H9 (cell line): ENCODE measurements around the gene AS3MT. TPM values are rescaled to one million over a fixed set of nuclear protein-coding genes. Genes with fewer than 3 reads are reported as not detected.

Source experiments
- DNase-seq: peaks from one replicate; pipeline ENCODE4 v3.0.0-alpha.2; 2017
- H2AFZ ChIP-seq: one replicate; pipeline ENCODE4 v1.6.1; 2013; ENCODE audit warnings: mild to moderate bottlenecking, low read length, control low read depth, moderate library complexity
- H2AK5ac ChIP-seq: 2 replicates; pipeline ENCODE4 v1.6.1; 2013; ENCODE audit warnings: low read length, control low read depth, mixed read lengths; ENCODE audit not compliant: insufficient read length
- H2BK120ac ChIP-seq: one replicate; pipeline ENCODE4 v1.6.1; 2013; ENCODE audit warnings: low read depth, mild to moderate bottlenecking, low read length, control low read depth, inconsistent platforms; ENCODE audit not compliant: poor library complexity, severe bottlenecking
- H2BK12ac ChIP-seq: 2 replicates; pipeline ENCODE4 v1.6.1; 2013; ENCODE audit warnings: low read length, control low read depth, mixed read lengths, low read depth; ENCODE audit not compliant: insufficient read length
- H2BK15ac ChIP-seq: 2 replicates; pipeline ENCODE4 v1.6.1; 2013; ENCODE audit warnings: low read depth, low read length, control low read depth
- H2BK20ac ChIP-seq: one replicate; pipeline ENCODE4 v1.6.1; 2013; ENCODE audit warnings: low read depth, mild to moderate bottlenecking, low read length, control low read depth, inconsistent platforms; ENCODE audit not compliant: poor library complexity, severe bottlenecking
- H2BK5ac ChIP-seq: 2 replicates; pipeline ENCODE4 v1.6.1; 2013; ENCODE audit warnings: low read length, control low read depth, mixed read lengths; ENCODE audit not compliant: insufficient read length
- H3K14ac ChIP-seq: 2 replicates; pipeline ENCODE4 v1.6.1; 2013; ENCODE audit warnings: low read length, control low read depth; ENCODE audit not compliant: insufficient read depth
- H3K18ac ChIP-seq: 2 replicates; pipeline ENCODE4 v1.6.1; 2013; ENCODE audit warnings: low read depth, mild to moderate bottlenecking, mixed read lengths, low read length, control low read depth; ENCODE audit not compliant: insufficient read length
- H3K23ac ChIP-seq: 2 replicates; pipeline ENCODE4 v1.6.1; 2013; ENCODE audit warnings: low read length, control low read depth, mixed read lengths, low read depth; ENCODE audit not compliant: insufficient read length
- H3K23me2 ChIP-seq: 2 replicates; pipeline ENCODE4 v1.6.1; 2013; ENCODE audit warnings: low read depth, mild to moderate bottlenecking, mixed read lengths, low read length, control low read depth; ENCODE audit not compliant: insufficient read length, poor library complexity, severe bottlenecking
- H3K27ac ChIP-seq: 2 replicates; pipeline ENCODE4 v1.5.1; 2013; ENCODE audit warnings: low read length, control low read depth, mixed read lengths, low read depth; ENCODE audit not compliant: insufficient read length
- H3K27me3 ChIP-seq: 2 replicates; pipeline ENCODE4 v1.6.1; 2013; ENCODE audit warnings: low read length, control low read depth, inconsistent platforms; ENCODE audit not compliant: insufficient read depth
- H3K4ac ChIP-seq: 2 replicates; pipeline ENCODE4 v1.6.1; 2013; ENCODE audit warnings: low read depth, mild to moderate bottlenecking, control low read depth, inconsistent platforms, low read length, moderate library complexity
- H3K4me1 ChIP-seq: 2 replicates; pipeline ENCODE4 v1.6.1; 2013; ENCODE audit warnings: low read length, control low read depth, inconsistent platforms; ENCODE audit not compliant: insufficient read depth
- H3K4me2 ChIP-seq: 2 replicates; pipeline ENCODE4 v1.6.1; 2013; ENCODE audit warnings: low read length, control low read depth, mixed read lengths; ENCODE audit not compliant: insufficient read length, insufficient read depth
- H3K56ac ChIP-seq: 2 replicates; pipeline ENCODE4 v1.6.1; 2013; ENCODE audit warnings: low read depth, mild to moderate bottlenecking, mixed read lengths, low read length, control low read depth; ENCODE audit not compliant: insufficient read length
- H3K79me1 ChIP-seq: 2 replicates; pipeline ENCODE4 v1.6.1; 2013; ENCODE audit warnings: low read depth, mild to moderate bottlenecking, moderate library complexity, low read length, control low read depth, inconsistent platforms; ENCODE audit not compliant: insufficient read depth, poor library complexity, severe bottlenecking
- H3K79me2 ChIP-seq: 2 replicates; pipeline ENCODE4 v1.6.1; 2013; ENCODE audit warnings: low read length, control low read depth, inconsistent platforms; ENCODE audit not compliant: insufficient read depth
- H3K9ac ChIP-seq: 2 replicates; pipeline ENCODE4 v1.6.1; 2013; ENCODE audit warnings: low read length, control low read depth, mixed read lengths; ENCODE audit not compliant: insufficient read length; ENCODE audit errors: extremely low read depth
- H3K9me3 ChIP-seq: one replicate; pipeline ENCODE4 v1.6.1; 2013; ENCODE audit warnings: low read depth, low read length, inconsistent platforms; ENCODE audit not compliant: control insufficient read depth
- H3T11ph ChIP-seq: one replicate; pipeline ENCODE4 v1.6.1; 2013; ENCODE audit warnings: mild to moderate bottlenecking, low read length, control low read depth, inconsistent platforms
- H4K20me1 ChIP-seq: one replicate; pipeline ENCODE4 v1.6.1; 2013; ENCODE audit not compliant: control insufficient read depth, insufficient read length, insufficient read depth
- H4K5ac ChIP-seq: 2 replicates; pipeline ENCODE4 v1.6.1; 2013; ENCODE audit warnings: low read depth, mild to moderate bottlenecking, mixed read lengths, low read length, control low read depth; ENCODE audit not compliant: insufficient read length
- H4K8ac ChIP-seq: replicated peaks from 2 replicates; pipeline ENCODE4 v1.6.1; 2013; ENCODE audit warnings: low read length, control low read depth, mixed read lengths, low read depth; ENCODE audit not compliant: insufficient read length
- H4K91ac ChIP-seq: 2 replicates; pipeline ENCODE4 v1.6.1; 2013; ENCODE audit warnings: low read depth, mild to moderate bottlenecking, moderate library complexity, mixed read lengths, low read length, control low read depth; ENCODE audit not compliant: insufficient read length
- H3K27ac Mint-ChIP-seq, 3 experiments: 2 replicates in 2 of 3; 3 replicates in 1 of 3; pipeline ENCODE4 v1.8.0; 2020 to 2021; ENCODE audit warnings: mixed read lengths in 3 of 3, mild to moderate bottlenecking in 1 of 3, moderate library complexity in 1 of 3
- H3K27me3 Mint-ChIP-seq: 2 replicates; pipeline ENCODE4 v1.8.0; 2021; ENCODE audit warnings: low read depth, mild to moderate bottlenecking, moderate library complexity, mixed read lengths
- H3K36me3 Mint-ChIP-seq, 3 experiments: 2 replicates in 2 of 3; 3 replicates in 1 of 3; pipeline ENCODE4 v1.8.0; 2020 to 2021; ENCODE audit warnings: low read depth in 3 of 3, mixed read lengths in 3 of 3; ENCODE audit not compliant: insufficient read depth in 1 of 3
- H3K4me1 Mint-ChIP-seq, 2 experiments: 2 replicates each; pipeline ENCODE4 v1.8.0; 2020; ENCODE audit warnings: mixed read lengths in 2 of 2
- H3K4me3 Mint-ChIP-seq, 2 experiments: 2 replicates in 1 of 2; 3 replicates in 1 of 2; pipeline ENCODE4 v1.8.0; 2020 to 2021; ENCODE audit warnings: mild to moderate bottlenecking in 2 of 2, mixed read lengths in 2 of 2, moderate library complexity in 1 of 2
- H3K9me3 Mint-ChIP-seq, 2 experiments: 2 replicates in 1 of 2; 3 replicates in 1 of 2; pipeline ENCODE4 v1.8.0; 2020; ENCODE audit warnings: mild to moderate bottlenecking in 2 of 2, mixed read lengths in 2 of 2, moderate library complexity in 1 of 2
- WGBS: extraction: QIAGEN DNeasy Blood & Tissue Kit; methylation state at CpG from one replicate; pipeline ENCODE4 v1.1.7; 2013; ENCODE audit warnings: missing lambda C conversion rate, low lambda C conversion rate, mixed read lengths; ENCODE audit not compliant: insufficient read length; ENCODE audit errors: extremely low coverage; 5-methylcytosine and 5-hydroxymethylcytosine counted together
- total RNA-seq: library from RNA; stranded (reverse); gene quantifications from 2 replicates; pipeline ENCODE4 v1.2.1, GENCODE V29; 2021
- TF ChIP-seq, protein P1 (sequence below): fragments of 200-600 bp; sonication (generic); conservative IDR thresholded peaks from 3 replicates; pipeline ENCODE4 v1.8.0; 2021; ENCODE audit warnings: antibody characterized with exemption, mild to moderate bottlenecking

Gene AS3MT
- total RNA-seq, 1 experiment from 2014 or later, result 16.4 TPM

DNA sequence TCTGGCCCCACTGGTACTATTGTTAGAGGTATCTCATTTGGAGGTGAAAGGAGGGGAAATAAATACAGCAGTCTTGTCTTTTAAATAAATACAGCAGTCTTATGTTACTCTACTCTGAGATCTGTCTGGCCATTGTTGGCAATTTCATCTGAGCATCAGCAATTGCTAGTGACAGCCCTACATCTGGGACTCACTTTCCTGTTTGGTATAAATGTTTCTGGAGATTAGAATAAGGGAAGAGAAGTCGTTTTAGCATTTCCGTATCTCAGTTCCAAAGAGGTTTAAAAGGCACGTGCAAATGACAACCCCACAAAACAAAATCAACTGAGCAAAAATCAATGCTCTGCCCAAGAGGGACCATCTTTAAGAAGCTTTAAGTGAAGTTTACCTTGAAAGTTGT, 30.7 kb downstream of the AS3MT start:
- H3K79me2 ChIP-seq, result no peaks in the 10 kb centered on the region
- no peaks in the 10 kb centered on the region for H3K9me3 ChIP-seq
- no peak overlapping the region for H4K91ac ChIP-seq
- no peak for DNase-seq
- WGBS, result no CpG with 5 or more reads among the region's 3 CpGs
- no peaks in the 10 kb centered on the region for H4K20me1 ChIP-seq
- H2BK15ac ChIP-seq, result no peak overlapping the region
- H3K23me2 ChIP-seq, result no peaks in the 10 kb centered on the region
- no peak overlapping the region for H2BK120ac ChIP-seq
- TF ChIP-seq, protein P1, sequence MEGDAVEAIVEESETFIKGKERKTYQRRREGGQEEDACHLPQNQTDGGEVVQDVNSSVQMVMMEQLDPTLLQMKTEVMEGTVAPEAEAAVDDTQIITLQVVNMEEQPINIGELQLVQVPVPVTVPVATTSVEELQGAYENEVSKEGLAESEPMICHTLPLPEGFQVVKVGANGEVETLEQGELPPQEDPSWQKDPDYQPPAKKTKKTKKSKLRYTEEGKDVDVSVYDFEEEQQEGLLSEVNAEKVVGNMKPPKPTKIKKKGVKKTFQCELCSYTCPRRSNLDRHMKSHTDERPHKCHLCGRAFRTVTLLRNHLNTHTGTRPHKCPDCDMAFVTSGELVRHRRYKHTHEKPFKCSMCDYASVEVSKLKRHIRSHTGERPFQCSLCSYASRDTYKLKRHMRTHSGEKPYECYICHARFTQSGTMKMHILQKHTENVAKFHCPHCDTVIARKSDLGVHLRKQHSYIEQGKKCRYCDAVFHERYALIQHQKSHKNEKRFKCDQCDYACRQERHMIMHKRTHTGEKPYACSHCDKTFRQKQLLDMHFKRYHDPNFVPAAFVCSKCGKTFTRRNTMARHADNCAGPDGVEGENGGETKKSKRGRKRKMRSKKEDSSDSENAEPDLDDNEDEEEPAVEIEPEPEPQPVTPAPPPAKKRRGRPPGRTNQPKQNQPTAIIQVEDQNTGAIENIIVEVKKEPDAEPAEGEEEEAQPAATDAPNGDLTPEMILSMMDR, result no peak
- H3K27me3 ChIP-seq, result no peaks in the 10 kb centered on the region
- no peak overlapping the region for H3K4ac ChIP-seq
- no peaks in the 10 kb centered on the region for H3K27me3 Mint-ChIP-seq
- no peak overlapping the region for H3K18ac ChIP-seq
- H3K14ac ChIP-seq, result no peak overlapping the region
- H3K27ac ChIP-seq, result no peak overlapping the region
- no peak overlapping the region for H3T11ph ChIP-seq
- H3K36me3 Mint-ChIP-seq, result peaks cover 0 to 4% (median 2%) of the 10 kb centered on the region in 3 experiments; a peak in 2 of 7 replicates
- H3K9ac ChIP-seq, result no peak overlapping the region
- H4K5ac ChIP-seq, result no peak overlapping the region
- H3K9me3 Mint-ChIP-seq, result no peaks in the 10 kb centered on the region; a peak in 1 of 5 replicates
- H3K27ac Mint-ChIP-seq, result no peak overlapping the region
- no peak overlapping the region for H2BK5ac ChIP-seq
- peaks cover under 1 to 6% of the 10 kb centered on the region in 2 experiments for H3K4me1 Mint-ChIP-seq
- H3K79me1 ChIP-seq, result no peaks in the 10 kb centered on the region
- H2AK5ac ChIP-seq, result no peak overlapping the region
- H3K56ac ChIP-seq, result no peak overlapping the region
- H3K4me3 Mint-ChIP-seq, result no peak overlapping the region
- H4K8ac ChIP-seq, result no peak overlapping the region
- no peak overlapping the region for H3K23ac ChIP-seq
- H2AFZ ChIP-seq, result no peak overlapping the region
- no peak overlapping the region for H3K4me2 ChIP-seq
- no peak overlapping the region for H2BK12ac ChIP-seq
- no peak overlapping the region for H2BK20ac ChIP-seq
- H3K4me1 ChIP-seq, result no peaks in the 10 kb centered on the region
